GM12878 (cell line): ENCODE measurements around the gene NUBP1. TPM values are rescaled to one million over a fixed set of nuclear protein-coding genes. Genes with fewer than 3 reads are reported as not detected.

Experiments used
- BHLHE40 ChIP-seq, 2 experiments: fragments of 450-650 bp in 1 of 2; IDR thresholded peaks; 2 replicates each; pipeline ENCODE4 v1.6.1; 2011 to 2017; ENCODE audit warnings: low read depth in 2 of 2, borderline replicate concordance in 1 of 2, improper control_type of control experiment in 1 of 2, low read length in 1 of 2, mild to moderate bottlenecking in 1 of 2
- CBX3 ChIP-seq: fragments of 200-600 bp; sonication (generic); IDR thresholded peaks from 2 replicates; pipeline ENCODE4 v1.6.1; 2016; ENCODE audit warnings: low read depth, borderline replicate concordance
- EP300 ChIP-seq, 2 experiments: fragments of 150-350 bp in 1 of 2; IDR thresholded peaks; 2 replicates each; pipeline ENCODE4 v1.6.1; 2011 to 2012; ENCODE audit warnings: low read depth in 2 of 2, low read length in 2 of 2, borderline replicate concordance in 1 of 2, improper control_type of control experiment in 1 of 2, inconsistent platforms in 1 of 2; ENCODE audit not compliant: control insufficient read depth in 1 of 2
- NBN ChIP-seq: fragments of 450-650 bp; IDR thresholded peaks from 2 replicates; pipeline ENCODE4 v1.6.1; 2016
- NFIC ChIP-seq: IDR thresholded peaks from 2 replicates; pipeline ENCODE4 v1.6.1; 2012; ENCODE audit warnings: low read depth, mild to moderate bottlenecking, inconsistent platforms, low read length, moderate library complexity
- PAX5 ChIP-seq: IDR thresholded peaks from 2 replicates; pipeline ENCODE4 v1.6.1; 2011; ENCODE audit warnings: low read depth, low read length, borderline replicate concordance
- PRDM15 ChIP-seq: fragments of 450-650 bp; formaldehyde crosslinking; IDR thresholded peaks from 2 replicates; pipeline ENCODE4 v1.4.0; 2020; ENCODE audit warnings: mild to moderate bottlenecking, moderate library complexity
- WRNIP1 ChIP-seq: IDR thresholded peaks from 2 replicates; pipeline ENCODE4 v1.6.1; 2011; ENCODE audit warnings: low read depth, low read length, improper control_type of control experiment, borderline replicate concordance
- ZSCAN29 ChIP-seq: fragments of 450-650 bp; IDR thresholded peaks from 2 replicates; pipeline ENCODE4 v1.6.1; 2017; ENCODE audit warnings: mild to moderate bottlenecking, moderate library complexity
- polyA plus RNA-seq, 11 experiments: library from polyadenylated mRNA; depleted of rRNA in 4 of 11; unstranded in 6 of 11; stranded (reverse) in 5 of 11; fragments of >200 nt; fragmentation: Nextera tagmentation in 4 of 11; fragmentation: Illumina TruSeq in 1 of 11; extraction: Ambion mirVana in 4 of 11; extraction: Trizol in 1 of 11; gene quantifications; 1 replicate in 1 of 11; 2 replicates in 10 of 11; pipeline versions ENCODE4 v1.2.1 to v1.2.3, GENCODE V29; 2011 to 2016; ENCODE audit warnings: inconsistent platforms in 2 of 11, missing spikeins in 2 of 11, low read depth in 1 of 11
- total RNA-seq, 4 experiments: library from RNA; depleted of rRNA in 3 of 4; stranded (reverse); fragments of >200 nt in 3 of 4; fragmentation: Illumina TruSeq in 1 of 4; extraction: Trizol in 1 of 4; gene quantifications; 2 replicates each; pipeline versions ENCODE4 v1.2.1 to v1.2.3, GENCODE V29; 2013 to 2021

Gene NUBP1
- total and polyA plus RNA-seq, 10 of the 15 experiments (the other 5 are each of a cell fraction or from before 2014, with no cell fraction given): 31.0 to 74.9 (median 58.3) TPM

- TF ChIP-seq WRNIP1 (0 out of 2 replicates have a peak, but pooled peaks have one; percentile 59), ZSCAN29 (no peak), PAX5 (peak; percentile 68; the same call in 1 of the 2 replicates), BHLHE40 (IDR thresholded peaks at IDR 0.05; ENCODE audit: borderline replicate concordance in 1 of 2, low read depth in 2 of 2, low read length in 1 of 2) (peak; percentile 59 to 68; a peak in 3 of 4 replicates), NFIC (peak; percentile 87), NBN (peak; percentile 71; the same call in 1 of the 2 replicates), PRDM15 (no peak), EP300 (IDR thresholded peaks at IDR 0.05; ENCODE audit: borderline replicate concordance in 1 of 2, control insufficient read depth in 1 of 2, low read depth in 2 of 2, low read length in 2 of 2) (peak; percentile 74 to 77; a peak in 2 of 4 replicates), CBX3 (no peak)
These were observed 37.0 kb downstream of the NUBP1 start (continued) for GRCh38 chr16:10780628-10781027.
